Body of pancreas (tissue), 4 donors: Measurements from ENCODE around the gene COX15. TPM values are rescaled to one million over a fixed set of nuclear protein-coding genes. Genes with fewer than 3 reads are reported as not detected.

ENCODE experiments used
- ATAC-seq: fragments of 150-250 bp; one replicate; pipeline ENCODE4 v1.9.1; 2016
- DNase-seq, 4 donors: peaks; one replicate each; pipeline ENCODE4 v3.0.0-alpha.2; 2019
- H3K27ac ChIP-seq, 4 donors: fragments of 200-600 bp; sonication (generic); 1 replicate in 3 of 4; 2 replicates in 1 of 4; pipeline versions ENCODE4 v1.5.1 to v1.6.1; 2016 to 2019; ENCODE audit warnings: mild to moderate bottlenecking in 1 of 4, mixed read lengths in 1 of 4, moderate library complexity in 1 of 4
- H3K27me3 ChIP-seq, 2 donors: fragments of 200-600 bp; sonication (generic); one replicate each; pipeline ENCODE4 v1.6.0; 2016; ENCODE audit warnings: mild to moderate bottlenecking in 1 of 2
- H3K36me3 ChIP-seq, 2 donors: fragments of 200-600 bp; sonication (generic); replicated peaks in 1 of 2; 2 replicates each; pipeline ENCODE4 v1.5.1; 2016; ENCODE audit warnings: low read depth in 2 of 2; ENCODE audit not compliant: insufficient read depth in 1 of 2
- H3K4me1 ChIP-seq: fragments of 200-600 bp; sonication (generic); one replicate; pipeline ENCODE4 v1.6.0; 2016
- H3K4me3 ChIP-seq, 2 donors: fragments of 200-600 bp; sonication (generic); 1 replicate in 1 of 2; 2 replicates in 1 of 2; pipeline ENCODE4 v1.5.1; 2016 to 2019
- H3K9me3 ChIP-seq, 3 donors: fragments of 200-600 bp; sonication (generic); 1 replicate in 2 of 3; 2 replicates in 1 of 3; pipeline ENCODE4 v1.5.1; 2016
- POLR2A ChIP-seq, 3 donors: fragments of 450-650 bp; IDR thresholded peaks; one replicate each; pipeline ENCODE4 v1.6.1; 2016; ENCODE audit warnings: antibody characterized with exemption in 3 of 3, mild to moderate bottlenecking in 2 of 3
- WGBS, 2 donors: methylation state at CpG; one replicate each; pipeline ENCODE4 v1.1.5; 2017; 5-methylcytosine and 5-hydroxymethylcytosine counted together
- intact Hi-C: fragments of 100-400 bp; cut with DNase I; formaldehyde crosslinking; loops from one replicate; pipeline ENCODE4 v1.15.1; 2023
- total RNA-seq, 2 donors: library from RNA; depleted of rRNA; stranded (reverse); fragments of >200 nt; gene quantifications; one replicate each; pipeline ENCODE4 v1.1.0, GENCODE V29; 2016
- TF ChIP-seq, protein P1 (sequence below), 7 experiments: fragments of 450-650 bp in 4 of 7; fragments of 200-600 bp in 3 of 7; sonication (generic) in 3 of 7; IDR thresholded peaks; one replicate each; pipeline ENCODE4 v1.5.1; 2016 to 2019; ENCODE audit warnings: antibody characterized with exemption in 7 of 7

COX15 gene
- total RNA-seq, 2 donors from 2014 or later = 9.6 to 17.9 TPM

DNA sequence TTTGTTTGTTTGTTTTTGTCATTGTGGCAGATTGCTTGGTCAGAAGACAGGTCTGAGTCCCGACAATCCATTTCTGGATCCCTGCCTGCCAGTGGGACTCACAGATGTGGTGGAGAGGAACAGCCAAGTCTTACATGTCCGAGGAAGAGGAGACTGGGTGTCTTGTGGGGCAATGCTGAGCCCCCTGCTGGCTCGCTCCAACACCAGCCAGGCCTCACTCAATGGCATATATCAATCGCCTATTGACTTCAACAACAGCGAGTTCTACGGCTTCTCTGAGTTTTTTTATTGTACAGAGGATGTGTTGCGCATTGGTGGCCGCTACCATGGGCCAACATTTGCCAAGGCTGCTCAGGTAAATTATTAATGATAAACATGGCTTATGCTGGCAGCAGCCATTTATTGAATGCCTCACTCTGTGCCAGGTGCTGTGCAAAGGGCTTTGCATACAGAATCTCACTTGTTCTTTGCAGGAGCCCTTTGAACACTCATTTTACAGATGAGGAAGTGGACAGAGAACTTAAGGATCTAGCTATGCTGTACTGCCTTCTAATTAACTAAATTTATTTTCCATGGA, 33.3 kb downstream of the COX15 start:
- peaks cover 12% of the 10 kb centered on the region for H3K4me1 ChIP-seq
- ATAC-seq (peak; percentile 86), DNase-seq (peak; percentile 36 to 63 (median 58))
- H3K36me3 ChIP-seq = peaks cover 0 to 20% of the 10 kb centered on the region in 2 donors
- TF ChIP-seq POLR2A (IDR thresholded peaks at IDR 0.05) = no peak
- TF ChIP-seq, protein P1, sequence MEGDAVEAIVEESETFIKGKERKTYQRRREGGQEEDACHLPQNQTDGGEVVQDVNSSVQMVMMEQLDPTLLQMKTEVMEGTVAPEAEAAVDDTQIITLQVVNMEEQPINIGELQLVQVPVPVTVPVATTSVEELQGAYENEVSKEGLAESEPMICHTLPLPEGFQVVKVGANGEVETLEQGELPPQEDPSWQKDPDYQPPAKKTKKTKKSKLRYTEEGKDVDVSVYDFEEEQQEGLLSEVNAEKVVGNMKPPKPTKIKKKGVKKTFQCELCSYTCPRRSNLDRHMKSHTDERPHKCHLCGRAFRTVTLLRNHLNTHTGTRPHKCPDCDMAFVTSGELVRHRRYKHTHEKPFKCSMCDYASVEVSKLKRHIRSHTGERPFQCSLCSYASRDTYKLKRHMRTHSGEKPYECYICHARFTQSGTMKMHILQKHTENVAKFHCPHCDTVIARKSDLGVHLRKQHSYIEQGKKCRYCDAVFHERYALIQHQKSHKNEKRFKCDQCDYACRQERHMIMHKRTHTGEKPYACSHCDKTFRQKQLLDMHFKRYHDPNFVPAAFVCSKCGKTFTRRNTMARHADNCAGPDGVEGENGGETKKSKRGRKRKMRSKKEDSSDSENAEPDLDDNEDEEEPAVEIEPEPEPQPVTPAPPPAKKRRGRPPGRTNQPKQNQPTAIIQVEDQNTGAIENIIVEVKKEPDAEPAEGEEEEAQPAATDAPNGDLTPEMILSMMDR (IDR thresholded peaks at IDR 0.05) = peak in 4 of 7 experiments; percentile 15 to 37 (median 17)
- H3K27ac ChIP-seq = peak overlapping the region in 3 of 4 donors; percentile 15 to 20 (median 19)
- H3K27me3 ChIP-seq = no peaks in the 10 kb centered on the region
- no peak overlapping the region for H3K4me3 ChIP-seq
- WGBS, 2 donors = 48 to 66% methylated on average over 8 of the region's 8 CpGs
- intact Hi-C loops = no loop called here
- no peaks in the 10 kb centered on the region for H3K9me3 ChIP-seq

- Histone ChIP-seq H3K4me1 (peaks cover 12% of the 10 kb centered on the region), H3K4me3 (no peak overlapping the region), H3K9me3 (no peaks in the 10 kb centered on the region), H3K27ac (no peak overlapping the region), H3K27me3 (no peaks in the 10 kb centered on the region), H3K36me3 (peaks cover 0 to 27% of the 10 kb centered on the region in 2 donors)
- ATAC-seq (no peak), DNase-seq (no peak)
- TF ChIP-seq POLR2A (IDR thresholded peaks at IDR 0.05) = no peak
- TF ChIP-seq, protein P1 (IDR thresholded peaks at IDR 0.05) = no peak
- WGBS, 2 donors = 87 to 89% methylated on average over 6 of the region's 6 CpGs
- intact Hi-C loops = no loop called here
Measured at GRCh38 chr10:99695761-99696160, 36.2 kb downstream of the COX15 start.

- TF ChIP-seq, protein P1 (IDR thresholded peaks at IDR 0.05) = no peak
- no peak for TF ChIP-seq POLR2A (IDR thresholded peaks at IDR 0.05)
- DNase-seq (no peak), ATAC-seq (no peak)
- H3K36me3 ChIP-seq = peaks cover 0 to 24% of the 10 kb centered on the region in 2 donors
- no peaks in the 10 kb centered on the region for H3K27me3 ChIP-seq
- H3K4me3 ChIP-seq = no peak overlapping the region
- 87 to 90% methylated on average over 3 of the region's 3 CpGs for WGBS, 2 donors
- intact Hi-C loops = no loop called here
- H3K4me1 ChIP-seq = peaks cover 10% of the 10 kb centered on the region
- H3K9me3 ChIP-seq = no peaks in the 10 kb centered on the region
- H3K27ac ChIP-seq = no peak overlapping the region
Measured at GRCh38 chr10:99693933-99694583, 37.9 kb downstream of the COX15 start.

- DNase-seq = no peak
- TF ChIP-seq, protein P1 (IDR thresholded peaks at IDR 0.05) = no peak
- no peak for TF ChIP-seq POLR2A (IDR thresholded peaks at IDR 0.05)
- no peak overlapping the region for H3K4me3 ChIP-seq
- intact Hi-C loops = no loop called here
- H3K27me3 ChIP-seq = no peaks in the 10 kb centered on the region
- peaks cover 0 to 15% of the 10 kb centered on the region in 2 donors for H3K36me3 ChIP-seq
- peaks cover 12% of the 10 kb centered on the region for H3K4me1 ChIP-seq
- no peak for ATAC-seq
- H3K27ac ChIP-seq = no peak overlapping the region
- H3K9me3 ChIP-seq = no peaks in the 10 kb centered on the region
- WGBS, 2 donors = 90 to 92% methylated on average over 1 of the region's 1 CpG
Measured at GRCh38 chr10:99689461-99689860, 42.5 kb downstream of the COX15 start.
